ENCODE data around the gene FHL3. TPM values are rescaled to one million over a fixed set of nuclear protein-coding genes. Genes with fewer than 3 reads are reported as not detected.
A peak's percentile ranks its signal among the peaks of the same experiment; 100 is the strongest.

Gene FHL3
- total RNA-seq, 1 experiment from 2014 or later = 106 TPM

- Histone ChIP-seq H3K36me3 (ENCODE audit: insufficient read depth, low read length, poor library complexity, severe bottlenecking) (no peaks in the 10 kb centered on the region), H3K9me3 (ENCODE audit: low read depth, low read length, poor library complexity, severe bottlenecking) (no peaks in the 10 kb centered on the region), H3K4me3 (ENCODE audit: low read depth, low read length, poor library complexity, severe bottlenecking) (peak overlapping the region; percentile 57), H3K4me1 (ENCODE audit: insufficient read depth, low read length, poor library complexity, severe bottlenecking) (no peaks in the 10 kb centered on the region), H3K27me3 (replicated peaks; ENCODE audit: insufficient read depth, low read depth, low read length, poor library complexity) (no peaks in the 10 kb centered on the region), H3K27ac (ENCODE audit: low read depth, low read length, poor library complexity, severe bottlenecking) (peak overlapping the region; percentile 75)
- TF ChIP-seq, protein P1, sequence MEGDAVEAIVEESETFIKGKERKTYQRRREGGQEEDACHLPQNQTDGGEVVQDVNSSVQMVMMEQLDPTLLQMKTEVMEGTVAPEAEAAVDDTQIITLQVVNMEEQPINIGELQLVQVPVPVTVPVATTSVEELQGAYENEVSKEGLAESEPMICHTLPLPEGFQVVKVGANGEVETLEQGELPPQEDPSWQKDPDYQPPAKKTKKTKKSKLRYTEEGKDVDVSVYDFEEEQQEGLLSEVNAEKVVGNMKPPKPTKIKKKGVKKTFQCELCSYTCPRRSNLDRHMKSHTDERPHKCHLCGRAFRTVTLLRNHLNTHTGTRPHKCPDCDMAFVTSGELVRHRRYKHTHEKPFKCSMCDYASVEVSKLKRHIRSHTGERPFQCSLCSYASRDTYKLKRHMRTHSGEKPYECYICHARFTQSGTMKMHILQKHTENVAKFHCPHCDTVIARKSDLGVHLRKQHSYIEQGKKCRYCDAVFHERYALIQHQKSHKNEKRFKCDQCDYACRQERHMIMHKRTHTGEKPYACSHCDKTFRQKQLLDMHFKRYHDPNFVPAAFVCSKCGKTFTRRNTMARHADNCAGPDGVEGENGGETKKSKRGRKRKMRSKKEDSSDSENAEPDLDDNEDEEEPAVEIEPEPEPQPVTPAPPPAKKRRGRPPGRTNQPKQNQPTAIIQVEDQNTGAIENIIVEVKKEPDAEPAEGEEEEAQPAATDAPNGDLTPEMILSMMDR (conservative IDR thresholded peaks at IDR 0.05; ENCODE audit: low read depth, low read length) = no peak
- no peak for TF ChIP-seq EZH2 (IDR thresholded peaks at IDR 0.05; ENCODE audit: borderline replicate concordance, low read depth, low read length, poor library complexity, severe bottlenecking)
- intact Hi-C loops (cut with micrococcal nuclease; ENCODE audit: unreplicated experiment) = no loop called here
- no peak for DNase-seq (ENCODE audit: low spot score)
- CTCF ChIA-PET = interaction anchor here (0.5 kb wide), 1 partner anchor 889 kb away, joined by 3 read pairs; no protein-coding TSS in a partner anchor
- POLR2A ChIA-PET (ENCODE audit: low non-redundant PET) = no interaction called here
- no TSS peak for BruUV-seq (replicated peaks)
Observed at GRCh38 chr1:37947364-37947763, 58.0 kb downstream of the FHL3 start.

Other genes with a start within 250 kb of the FHL3 start
- not detected in 2 replicates for gene EPHA10, start 240.4 kb downstream of the FHL3 start, total RNA-seq (2021)
- 5.9 and 7.3 TPM in 2 replicates for gene MANEAL, start 211.7 kb downstream of the FHL3 start, total RNA-seq (2021)
- gene C1orf122, start 197.7 kb downstream of the FHL3 start, total RNA-seq (2021) = 31.0 and 33.5 TPM in 2 replicates
- gene YRDC, start 197.3 kb downstream of the FHL3 start, total RNA-seq (2021) = 30.4 and 38.5 TPM in 2 replicates
- gene MTF1, start 145.9 kb downstream of the FHL3 start, total RNA-seq (2021) = 18.9 and 19.8 TPM in 2 replicates
- gene INPP5B, start 58.5 kb downstream of the FHL3 start, total RNA-seq (2021) = 15.6 and 23.9 TPM in 2 replicates
- 184 and 194 TPM in 2 replicates for gene SF3A3, start 15.5 kb downstream of the FHL3 start, total RNA-seq (2021)
- gene UTP11, start 7.2 kb upstream of the FHL3 start, total RNA-seq (2021) = 109 and 113 TPM in 2 replicates
- 83.3 and 92.9 TPM in 2 replicates for gene POU3F1, start 41.3 kb upstream of the FHL3 start, total RNA-seq (2021)

Measured in A673 (cell line).